OCI-LY1 (cell line): ENCODE measurements around the gene MFSD2B.

Experiments
- H2AFZ ChIP-seq: fragments of 200-600 bp; sonication (generic), shearing (Covaris generic); 2 replicates; pipeline ENCODE4 v1.6.0; 2014; ENCODE audit warnings: antibody characterized with exemption, mild to moderate bottlenecking, low read length
- H3F3A ChIP-seq: fragments of 200-600 bp; sonication (generic), shearing (Covaris generic); 2 replicates; pipeline ENCODE4 v1.6.0; 2014; ENCODE audit warnings: mild to moderate bottlenecking, antibody characterized with exemption, low read length, moderate library complexity; ENCODE audit not compliant: insufficient read depth
- H3K27ac ChIP-seq: fragments of 200-600 bp; sonication (generic); 2 replicates; pipeline ENCODE4 v1.5.1; 2014; ENCODE audit warnings: low read length, mixed run types, mild to moderate bottlenecking, low read depth; ENCODE audit not compliant: poor library complexity, severe bottlenecking
- H3K27me3 ChIP-seq: fragments of 200-600 bp; sonication (generic); 2 replicates; pipeline ENCODE4 v1.6.0; 2014; ENCODE audit warnings: antibody characterized with exemption, mild to moderate bottlenecking, low read length, moderate library complexity; ENCODE audit not compliant: insufficient read depth
- H3K36me3 ChIP-seq: fragments of 200-600 bp; sonication (generic); 2 replicates; pipeline ENCODE4 v1.6.1; 2014; ENCODE audit warnings: mild to moderate bottlenecking, antibody characterized with exemption, low read length, moderate library complexity, mixed read lengths; ENCODE audit not compliant: insufficient read depth
- H3K4me1 ChIP-seq: fragments of 200-600 bp; sonication (generic); 2 replicates; pipeline ENCODE4 v1.5.1; 2014; ENCODE audit warnings: mild to moderate bottlenecking, low read length, moderate library complexity; ENCODE audit not compliant: insufficient read depth, severe bottlenecking
- H3K4me2 ChIP-seq: fragments of 200-600 bp; sonication (generic), shearing (Covaris generic); 2 replicates; pipeline ENCODE4 v1.6.1; 2014; ENCODE audit warnings: low read length
- H3K4me3 ChIP-seq: fragments of 200-600 bp; sonication (generic); 2 replicates; pipeline ENCODE4 v1.5.1; 2014; ENCODE audit warnings: low read length, low read depth, mild to moderate bottlenecking, mixed read lengths; ENCODE audit not compliant: poor library complexity, severe bottlenecking
- H3K79me2 ChIP-seq: fragments of 200-600 bp; shearing (Covaris generic); 2 replicates; pipeline ENCODE4 v1.6.1; 2016; ENCODE audit warnings: mixed run types, low read length, mixed read lengths; ENCODE audit not compliant: insufficient read depth
- H3K9ac ChIP-seq: fragments of 200-600 bp; sonication (generic), shearing (Covaris generic); 2 replicates; pipeline ENCODE4 v1.6.1; 2014; ENCODE audit warnings: mild to moderate bottlenecking, low read length, mixed read lengths
- H3K9me2 ChIP-seq: fragments of 200-600 bp; sonication (generic), shearing (Covaris generic); 2 replicates; pipeline ENCODE4 v1.6.1; 2014; ENCODE audit warnings: low read depth, mild to moderate bottlenecking, low read length, mixed read lengths
- H3K9me3 ChIP-seq: fragments of 200-600 bp; shearing (Covaris generic); 2 replicates; pipeline ENCODE4 v1.6.1; 2014; ENCODE audit warnings: low read length, mixed read lengths
- H4K20me1 ChIP-seq: fragments of 200-600 bp; sonication (generic), shearing (Covaris generic); 2 replicates; pipeline ENCODE4 v1.6.0; 2016; ENCODE audit warnings: mild to moderate bottlenecking, low read length; ENCODE audit not compliant: insufficient read depth
- CTCF ChIP-seq: fragments of 200-600 bp; sonication (generic), shearing (Covaris generic); IDR thresholded peaks from 2 replicates; pipeline ENCODE4 v1.5.1; 2017; ENCODE audit warnings: mild to moderate bottlenecking, antibody characterized with exemption, low read length, moderate library complexity, mixed read lengths
- EZH2 ChIP-seq: fragments of 200-600 bp; sonication (generic), shearing (Covaris generic); IDR thresholded peaks from 2 replicates; pipeline ENCODE4 v1.8.0; 2017; ENCODE audit warnings: borderline replicate concordance, mixed run types, mild to moderate bottlenecking, antibody characterized with exemption, low read length, moderate library complexity, mixed read lengths

MFSD2B gene

DNA sequence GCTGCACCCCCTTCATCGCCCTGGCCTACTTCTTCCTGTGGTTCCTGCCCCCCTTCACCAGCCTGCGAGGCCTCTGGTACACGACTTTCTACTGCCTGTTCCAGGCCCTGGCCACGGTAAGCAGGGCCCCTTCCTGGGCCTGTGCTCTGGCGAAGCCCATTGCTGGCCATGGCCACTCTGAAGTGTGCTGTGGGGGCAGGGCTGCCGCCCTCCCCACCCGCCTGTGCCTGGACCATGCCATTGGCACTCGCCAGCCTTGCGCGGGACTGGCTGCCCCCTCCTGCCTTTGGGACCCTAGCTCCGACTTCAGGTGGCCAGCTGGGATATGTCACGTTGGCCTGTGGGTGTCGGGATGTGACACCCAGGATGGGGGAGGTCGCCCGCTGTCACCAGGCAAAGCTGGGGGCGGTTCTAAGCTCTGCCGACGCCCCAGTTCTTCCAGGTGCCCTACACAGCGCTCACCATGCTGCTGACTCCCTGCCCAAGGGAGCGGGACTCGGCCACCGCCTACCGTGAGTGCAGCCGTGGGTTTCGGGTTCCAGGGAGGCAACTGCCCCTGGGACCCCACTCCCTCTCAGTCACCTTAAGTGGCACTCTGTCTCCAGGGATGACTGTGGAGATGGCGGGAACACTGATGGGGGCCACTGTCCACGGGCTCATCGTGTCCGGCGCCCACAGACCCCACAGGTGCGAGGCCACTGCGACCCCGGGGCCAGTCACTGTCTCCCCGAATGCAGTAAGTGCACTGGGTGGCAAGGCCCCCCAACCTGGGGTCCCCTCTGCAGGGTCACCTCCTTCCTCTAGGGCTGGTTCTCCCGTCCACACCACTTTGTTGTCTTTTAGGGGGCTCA is 7.2 kb downstream of the MFSD2B start:
- H3K36me3 ChIP-seq: no peaks in the 10 kb centered on the region

DNA sequence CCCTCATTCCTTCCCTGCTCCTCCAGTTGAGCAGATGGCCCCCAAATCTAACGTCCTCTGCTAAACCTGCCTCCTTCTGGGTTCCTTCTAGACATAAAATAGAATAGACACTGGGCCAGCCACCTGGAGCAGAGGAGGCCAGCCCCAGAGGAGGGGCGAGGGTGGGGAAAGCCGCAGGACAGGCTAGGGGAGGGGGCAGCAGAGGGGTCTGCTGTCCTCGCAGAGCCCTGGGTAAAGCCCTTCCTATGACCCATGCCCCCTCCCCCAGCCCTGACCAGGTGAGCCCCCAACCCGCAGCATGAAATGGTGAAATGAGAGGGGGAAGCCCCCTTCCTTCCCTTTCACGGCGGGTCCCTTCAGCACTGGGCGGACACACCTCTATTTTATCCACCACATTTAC is 7.8 kb downstream of the MFSD2B start:
- no peaks in the 10 kb centered on the region for H3K27me3 ChIP-seq
- H3K27ac ChIP-seq: no peak overlapping the region

More for the DNA sequence above, 7.2 kb downstream of the MFSD2B start:
- no peaks in the 10 kb centered on the region for H3K27me3 ChIP-seq
- TF ChIP-seq CTCF (no peak), EZH2 (no peak)
- H3K9me2 ChIP-seq: no peaks in the 10 kb centered on the region
- no peaks in the 10 kb centered on the region for H3F3A ChIP-seq
- H3K9me3 ChIP-seq: no peaks in the 10 kb centered on the region
- no peak overlapping the region for H3K9ac ChIP-seq
- no peak overlapping the region for H3K4me3 ChIP-seq
- H3K79me2 ChIP-seq: no peaks in the 10 kb centered on the region
- no peak overlapping the region for H3K27ac ChIP-seq
- no peak overlapping the region for H3K4me2 ChIP-seq
- H2AFZ ChIP-seq: no peak overlapping the region
- H4K20me1 ChIP-seq: no peaks in the 10 kb centered on the region
- H3K4me1 ChIP-seq: no peaks in the 10 kb centered on the region

DNA sequence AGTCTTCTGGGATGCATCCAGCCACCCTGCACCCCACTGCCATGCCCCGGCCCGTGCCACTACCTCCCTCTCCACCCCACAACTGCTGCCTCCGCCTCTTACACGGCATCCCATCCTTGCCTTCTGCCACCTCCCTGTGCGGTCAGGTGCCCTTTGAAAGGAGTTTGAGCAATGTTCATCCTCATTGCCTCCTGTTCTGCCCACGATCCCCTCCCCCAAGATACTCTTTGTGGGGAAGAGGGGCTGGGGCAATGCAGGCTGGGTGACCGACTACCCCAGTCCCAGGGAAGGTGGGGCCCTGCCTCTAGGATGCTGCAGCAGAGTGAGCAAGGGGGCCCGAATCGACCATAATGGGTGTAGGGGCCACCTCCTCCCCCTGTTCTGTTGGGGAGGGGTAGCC is 8.4 kb downstream of the MFSD2B start:
- H3F3A ChIP-seq: no peaks in the 10 kb centered on the region
- H3K27ac ChIP-seq: no peak overlapping the region
- TF ChIP-seq EZH2: no peak
- TF ChIP-seq CTCF: no peak
- H2AFZ ChIP-seq: no peak overlapping the region
- no peak overlapping the region for H3K9ac ChIP-seq
- H3K36me3 ChIP-seq: peaks cover 3% of the 10 kb centered on the region; the same call in 1 of the 2 replicates
- H3K79me2 ChIP-seq: no peaks in the 10 kb centered on the region
- no peaks in the 10 kb centered on the region for H3K27me3 ChIP-seq
- no peaks in the 10 kb centered on the region for H3K9me3 ChIP-seq
- no peaks in the 10 kb centered on the region for H3K4me1 ChIP-seq
- no peaks in the 10 kb centered on the region for H4K20me1 ChIP-seq
- H3K4me3 ChIP-seq: no peak overlapping the region
- no peak overlapping the region for H3K4me2 ChIP-seq
- H3K9me2 ChIP-seq: no peaks in the 10 kb centered on the region

More for the DNA sequence above, 7.8 kb downstream of the MFSD2B start:
- Histone ChIP-seq H3K36me3 (no peaks in the 10 kb centered on the region), H3K4me2 (no peak overlapping the region), H3K79me2 (no peaks in the 10 kb centered on the region), H3K9me3 (no peaks in the 10 kb centered on the region), H3K9me2 (no peaks in the 10 kb centered on the region), H4K20me1 (no peaks in the 10 kb centered on the region), H3F3A (no peaks in the 10 kb centered on the region), H2AFZ (no peak overlapping the region), H3K4me1 (no peaks in the 10 kb centered on the region), H3K9ac (no peak overlapping the region), H3K4me3 (no peak overlapping the region)
- TF ChIP-seq CTCF (no peak), EZH2 (no peak)
